Pancreas (tissue), 10 donors: ENCODE data around the gene SUCLG2. TPM values are rescaled to one million over a fixed set of nuclear protein-coding genes. Genes with fewer than 3 reads are reported as not detected.

ENCODE experiments used
- ATAC-seq, 4 donors: fragments of 200-7000 bp; cut with Tn5 transposase; one replicate each; pipeline versions ENCODE4 v1.8.0 to v1.9.1; 2020; ENCODE audit warnings: mild to moderate bottlenecking in 4 of 4, moderate library complexity in 4 of 4
- DNase-seq, 6 donors: peaks; one replicate each; pipeline ENCODE4 v3.0.0-alpha.2; 2020
- FAIRE-seq: peaks from 2 replicates; lab custom pipeline; 2012; peaks lifted over from hg19 to GRCh38; lab: Jason Lieb, UNC
- H3K27ac ChIP-seq, 4 donors: fragments of 200-600 bp; sonication (generic); 1 replicate in 3 of 4; 2 replicates in 1 of 4; pipeline versions ENCODE4 v1.5.0 to v1.8.0; 2020
- H3K27me3 ChIP-seq, 4 donors: fragments of 200-600 bp; one replicate each; pipeline ENCODE4 v1.8.0; 2021
- H3K36me3 ChIP-seq, 3 donors: fragments of 200-600 bp; sonication (generic) in 1 of 3; one replicate each; pipeline versions ENCODE4 v1.5.0 to v1.8.0; 2020 to 2021
- H3K4me1 ChIP-seq, 3 donors: fragments of 200-600 bp; one replicate each; pipeline ENCODE4 v1.8.0; 2021
- H3K4me3 ChIP-seq, 4 donors: fragments of 200-600 bp; sonication (generic) in 2 of 4; one replicate each; pipeline versions ENCODE4 v1.5.0 to v1.8.0; 2020 to 2021
- H3K9me3 ChIP-seq, 4 donors: fragments of 200-600 bp; one replicate each; pipeline ENCODE4 v1.8.0; 2021
- CTCF ChIP-seq, 4 donors: fragments of 200-600 bp; sonication (generic) in 3 of 4; IDR thresholded peaks; one replicate each; pipeline versions ENCODE4 v1.5.0 to v1.8.0; 2021; ENCODE audit warnings: antibody characterized with exemption in 4 of 4
- WGBS, 2 donors: extraction: QIAGEN DNeasy Blood & Tissue Kit; methylation state at CpG; one replicate each; pipeline ENCODE4 v1.1.7; 2013; 5-methylcytosine and 5-hydroxymethylcytosine counted together
- intact Hi-C, 3 donors: fragments of 100-400 bp; cut with DNase I; formaldehyde crosslinking; loops; one replicate each; pipeline versions ENCODE4 v1.11.1 to v1.14.2; 2022
- polyA plus RNA-seq, 2 donors: library from polyadenylated mRNA; stranded (reverse); fragments of 200-250 nt; gene quantifications; one replicate each; pipeline ENCODE4 v1.2.3, GENCODE V29; 2013
- total RNA-seq, 6 donors: library from RNA; stranded (reverse); fragmentation: NEBNext Ultra II Directional in 4 of 6; extraction: Animal tissue kit (Norgen Biotek cat#: 25700) in 4 of 6; gene quantifications; one replicate each; pipeline versions ENCODE4 v1.2.1 to v1.2.4, GENCODE V29; 2021 to 2023
- donor health status: healthy with polysubstance abuse.
- donor health status: DM: no; HTN: no; CAD: no; lungs with moderate emphysema.
- donor health status: DM: no; HTN: no; CAD: no.
- donor health status: control.
- donor health status: control.
- donor health status: Bipolar disorder and iron deficiency.
- donor health status: DM: yes; HTN: yes; CAD: no.
- donor health status: DM: no; HTN: no; CAD: no.
- donor health status: DM: no; HTN: no; CAD: no.
- donor health status: DM: yes; HTN: yes; CAD: no.

Gene SUCLG2
- total and polyA plus RNA-seq, 8 donors: 16.4 to 34.4 (median 28.9) TPM

DNA sequence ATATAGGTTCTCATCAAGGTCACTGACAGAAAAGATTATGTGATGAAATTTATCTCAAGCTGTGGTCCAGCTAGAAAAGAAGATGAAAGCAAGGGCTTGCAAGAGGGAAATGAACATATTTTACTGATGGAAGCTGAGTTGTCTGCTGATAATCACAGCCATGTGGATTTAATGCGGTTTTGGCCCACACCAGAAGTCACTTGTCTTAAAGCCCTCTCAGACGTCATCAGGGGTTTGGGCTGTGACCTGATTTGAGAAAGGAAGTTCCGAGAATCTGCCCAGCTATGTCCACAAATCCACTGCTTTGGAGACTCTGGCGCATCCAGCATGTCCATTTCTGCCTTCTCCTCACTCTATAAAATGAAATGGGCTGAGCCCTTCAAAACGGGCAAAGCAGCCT, 278.4 kb downstream of the SUCLG2 start:
- whole genome bisulfite sequencing, 2 donors: 82 to 92% methylated on average over 5 of the region's 5 CpGs

DNA sequence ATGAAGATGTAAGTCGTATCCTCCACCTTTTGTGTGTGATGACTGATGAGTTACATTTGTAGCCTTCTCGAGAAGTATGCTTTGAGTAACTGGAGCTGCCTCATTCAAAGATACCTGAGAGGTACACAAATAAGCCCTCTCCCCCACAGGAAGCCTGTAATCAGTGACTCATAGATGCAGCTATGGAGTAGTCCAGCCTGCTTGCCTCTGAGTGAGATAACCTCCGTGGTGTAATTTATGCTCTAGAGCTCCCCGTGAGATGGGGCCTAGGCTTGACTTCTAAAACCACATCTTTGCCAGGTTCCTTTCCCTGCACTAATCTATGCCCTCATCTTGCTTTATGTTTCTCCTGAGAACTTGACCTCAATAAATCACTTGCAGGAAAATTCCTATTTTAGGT, 291.7 kb downstream of the SUCLG2 start:
- no peak overlapping the region for H3K4me3 ChIP-seq
- H3K4me1 ChIP-seq: no peaks in the 10 kb centered on the region
- H3K27ac ChIP-seq: no peak overlapping the region
- TF ChIP-seq CTCF (IDR thresholded peaks at IDR 0.05): no peak
- FAIRE-seq: no peak
- intact Hi-C loops: no loop called here
- H3K36me3 ChIP-seq: no peaks in the 10 kb centered on the region
- H3K9me3 ChIP-seq: no peaks in the 10 kb centered on the region
- H3K27me3 ChIP-seq: no peaks in the 10 kb centered on the region
- no peak for ATAC-seq
- 42 to 59% methylated on average over 4 of the region's 4 CpGs for WGBS, 2 donors
- no peak for DNase-seq

More for the DNA sequence above, 278.4 kb downstream of the SUCLG2 start:
- DNase-seq (no peak), ATAC-seq (no peak), FAIRE-seq (no peak)
- no peaks in the 10 kb centered on the region for H3K27me3 ChIP-seq
- no peaks in the 10 kb centered on the region for H3K4me1 ChIP-seq
- H3K9me3 ChIP-seq: no peaks in the 10 kb centered on the region
- intact Hi-C loops: no loop called here
- no peak overlapping the region for H3K4me3 ChIP-seq
- no peak for TF ChIP-seq CTCF (IDR thresholded peaks at IDR 0.05)
- peaks cover 0 to 6% (median 0%) of the 10 kb centered on the region in 3 donors for H3K36me3 ChIP-seq
- H3K27ac ChIP-seq: no peak overlapping the region

DNA sequence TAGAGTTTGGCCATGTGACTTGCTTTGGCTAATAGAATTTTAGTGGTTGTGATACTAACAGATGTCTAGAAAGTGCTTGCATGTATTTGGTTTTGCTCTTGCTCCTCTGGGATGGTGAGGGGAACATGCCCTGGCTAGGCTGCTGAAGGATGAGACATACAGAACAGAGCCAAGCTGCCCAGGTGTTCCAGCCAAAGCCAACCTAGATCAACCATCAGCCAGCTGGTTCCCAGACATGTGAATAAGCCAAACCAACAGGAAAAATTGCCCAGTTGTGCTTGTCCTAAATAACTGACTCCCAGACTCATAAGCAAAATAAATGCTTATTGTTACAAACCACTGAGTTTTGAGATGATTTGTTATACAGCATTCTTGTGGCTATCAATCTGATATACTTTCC, 292.6 kb downstream of the SUCLG2 start:
- no peak for ATAC-seq
- TF ChIP-seq CTCF (IDR thresholded peaks at IDR 0.05): no peak
- DNase-seq: no peak
- H3K27me3 ChIP-seq: no peaks in the 10 kb centered on the region
- no peak overlapping the region for H3K4me3 ChIP-seq
- no peaks in the 10 kb centered on the region for H3K4me1 ChIP-seq
- no peaks in the 10 kb centered on the region for H3K36me3 ChIP-seq
- no peak overlapping the region for H3K27ac ChIP-seq
- intact Hi-C loops: no loop called here
- H3K9me3 ChIP-seq: no peaks in the 10 kb centered on the region
- FAIRE-seq: no peak

DNA sequence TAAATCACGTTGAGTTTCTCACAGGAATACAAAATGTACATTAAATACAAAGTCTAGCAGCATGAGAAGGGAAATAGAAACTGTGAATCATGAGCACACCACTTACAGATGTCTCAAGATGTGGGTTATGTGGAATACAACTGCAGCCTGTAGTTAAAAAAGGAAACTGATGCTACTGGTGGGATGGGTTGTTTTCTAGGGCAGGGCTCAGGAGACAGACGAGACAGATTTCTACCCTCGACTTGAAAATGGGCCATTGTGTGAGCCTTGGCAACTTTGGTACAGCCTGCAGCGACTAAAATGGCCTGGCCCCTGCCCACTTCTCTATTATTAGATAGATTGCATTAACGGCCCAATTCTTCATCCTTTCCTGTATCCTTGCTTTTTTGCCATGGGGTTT, 293.1 kb downstream of the SUCLG2 start:
- intact Hi-C loops: no loop called here
- TF ChIP-seq CTCF (IDR thresholded peaks at IDR 0.05): no peak
- Histone ChIP-seq H3K4me1 (no peaks in the 10 kb centered on the region), H3K9me3 (no peaks in the 10 kb centered on the region), H3K36me3 (no peaks in the 10 kb centered on the region), H3K4me3 (no peak overlapping the region), H3K27ac (no peak overlapping the region), H3K27me3 (no peaks in the 10 kb centered on the region)
- WGBS, 2 donors: 56 to 72% methylated on average over 5 of the region's 5 CpGs
- FAIRE-seq (no peak), ATAC-seq (no peak), DNase-seq (no peak)

- ATAC-seq: peak in 3 of 4 donors; percentile 80 to 86 (median 85)
- intact Hi-C loops: no loop called here
- FAIRE-seq: no peak
- Histone ChIP-seq H3K27me3 (no peaks in the 10 kb centered on the region), H3K4me1 (no peaks in the 10 kb centered on the region), H3K4me3 (no peak overlapping the region), H3K36me3 (no peaks in the 10 kb centered on the region), H3K9me3 (no peaks in the 10 kb centered on the region), H3K27ac (no peak overlapping the region)
- DNase-seq: peak in 1 of 6 donors; percentile 35
- WGBS, 2 donors: 15 to 23% methylated on average over 5 of the region's 5 CpGs
- TF ChIP-seq CTCF (IDR thresholded peaks at IDR 0.05): peak in 1 of 4 donors; percentile 18
These were observed 296.6 kb downstream of the SUCLG2 start for GRCh38 chr3:67357610-67358458.
